Dedifferentiated amniotic fluid mesenchymal stem cell (primary cell): Measurements from ENCODE around the gene INTS1.

Experiments
- DNase-seq: peaks from one replicate; pipeline ENCODE4 v3.0.0-alpha.2; 2016; ENCODE audit errors: extremely low spot score

INTS1 gene, protein sequence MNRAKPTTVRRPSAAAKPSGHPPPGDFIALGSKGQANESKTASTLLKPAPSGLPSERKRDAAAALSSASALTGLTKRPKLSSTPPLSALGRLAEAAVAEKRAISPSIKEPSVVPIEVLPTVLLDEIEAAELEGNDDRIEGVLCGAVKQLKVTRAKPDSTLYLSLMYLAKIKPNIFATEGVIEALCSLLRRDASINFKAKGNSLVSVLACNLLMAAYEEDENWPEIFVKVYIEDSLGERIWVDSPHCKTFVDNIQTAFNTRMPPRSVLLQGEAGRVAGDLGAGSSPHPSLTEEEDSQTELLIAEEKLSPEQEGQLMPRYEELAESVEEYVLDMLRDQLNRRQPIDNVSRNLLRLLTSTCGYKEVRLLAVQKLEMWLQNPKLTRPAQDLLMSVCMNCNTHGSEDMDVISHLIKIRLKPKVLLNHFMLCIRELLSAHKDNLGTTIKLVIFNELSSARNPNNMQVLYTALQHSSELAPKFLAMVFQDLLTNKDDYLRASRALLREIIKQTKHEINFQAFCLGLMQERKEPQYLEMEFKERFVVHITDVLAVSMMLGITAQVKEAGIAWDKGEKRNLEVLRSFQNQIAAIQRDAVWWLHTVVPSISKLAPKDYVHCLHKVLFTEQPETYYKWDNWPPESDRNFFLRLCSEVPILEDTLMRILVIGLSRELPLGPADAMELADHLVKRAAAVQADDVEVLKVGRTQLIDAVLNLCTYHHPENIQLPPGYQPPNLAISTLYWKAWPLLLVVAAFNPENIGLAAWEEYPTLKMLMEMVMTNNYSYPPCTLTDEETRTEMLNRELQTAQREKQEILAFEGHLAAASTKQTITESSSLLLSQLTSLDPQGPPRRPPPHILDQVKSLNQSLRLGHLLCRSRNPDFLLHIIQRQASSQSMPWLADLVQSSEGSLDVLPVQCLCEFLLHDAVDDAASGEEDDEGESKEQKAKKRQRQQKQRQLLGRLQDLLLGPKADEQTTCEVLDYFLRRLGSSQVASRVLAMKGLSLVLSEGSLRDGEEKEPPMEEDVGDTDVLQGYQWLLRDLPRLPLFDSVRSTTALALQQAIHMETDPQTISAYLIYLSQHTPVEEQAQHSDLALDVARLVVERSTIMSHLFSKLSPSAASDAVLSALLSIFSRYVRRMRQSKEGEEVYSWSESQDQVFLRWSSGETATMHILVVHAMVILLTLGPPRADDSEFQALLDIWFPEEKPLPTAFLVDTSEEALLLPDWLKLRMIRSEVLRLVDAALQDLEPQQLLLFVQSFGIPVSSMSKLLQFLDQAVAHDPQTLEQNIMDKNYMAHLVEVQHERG (N-terminal part only)

DNA sequence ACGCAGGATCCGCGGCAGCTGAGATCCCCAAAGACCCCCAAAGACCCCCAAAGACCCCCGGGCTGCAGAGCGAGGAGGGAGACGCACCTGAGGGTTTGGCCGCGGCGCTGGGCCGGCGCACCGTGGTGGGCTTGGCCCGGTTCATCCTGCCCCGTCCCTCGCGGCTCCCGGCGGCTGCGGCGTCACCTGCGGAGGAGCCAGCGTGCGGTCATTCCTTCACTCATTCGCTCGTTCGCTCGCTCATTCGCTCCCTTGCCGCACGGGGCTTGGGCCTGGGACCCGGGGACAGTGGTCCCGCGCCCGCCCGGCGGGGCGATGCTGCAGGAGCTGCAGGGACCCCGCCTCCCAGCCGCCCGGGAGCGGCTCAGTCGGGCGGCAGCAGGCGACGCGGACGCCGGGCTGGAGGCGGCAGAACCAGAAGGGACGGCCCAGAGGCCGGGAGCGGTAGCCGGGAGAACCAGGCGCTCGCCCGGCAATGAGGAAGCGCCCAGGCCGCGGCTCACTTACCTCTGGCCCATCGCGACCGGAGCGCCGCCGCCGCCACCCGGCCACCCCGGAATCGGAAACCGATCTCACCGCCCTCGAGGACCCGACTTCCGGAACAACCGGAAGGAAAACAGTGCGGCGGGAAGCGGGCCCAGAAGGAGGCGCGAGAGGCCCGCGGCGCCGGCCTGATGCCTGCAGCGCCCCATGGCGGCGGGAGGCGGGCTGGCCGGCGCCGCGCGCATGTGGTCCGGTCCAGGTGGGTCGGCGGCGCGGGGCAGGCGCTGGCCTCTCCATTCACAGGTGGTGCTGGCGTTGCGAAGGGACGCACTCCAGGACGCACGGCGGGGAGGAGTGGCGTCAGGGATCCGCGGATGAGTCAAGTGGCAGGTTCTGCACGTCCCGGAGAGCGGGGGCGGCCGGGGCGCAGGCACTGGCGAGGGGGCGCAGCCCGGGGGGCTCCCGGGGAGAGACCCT, at the start of gene INTS1:
Gene INTS1 (minus strand): TSS at position 574 of the 960 bp plus-strand sequence. CDS start 429 bp downstream, at position 145.
- DNase-seq: peak; percentile 87

DNA sequence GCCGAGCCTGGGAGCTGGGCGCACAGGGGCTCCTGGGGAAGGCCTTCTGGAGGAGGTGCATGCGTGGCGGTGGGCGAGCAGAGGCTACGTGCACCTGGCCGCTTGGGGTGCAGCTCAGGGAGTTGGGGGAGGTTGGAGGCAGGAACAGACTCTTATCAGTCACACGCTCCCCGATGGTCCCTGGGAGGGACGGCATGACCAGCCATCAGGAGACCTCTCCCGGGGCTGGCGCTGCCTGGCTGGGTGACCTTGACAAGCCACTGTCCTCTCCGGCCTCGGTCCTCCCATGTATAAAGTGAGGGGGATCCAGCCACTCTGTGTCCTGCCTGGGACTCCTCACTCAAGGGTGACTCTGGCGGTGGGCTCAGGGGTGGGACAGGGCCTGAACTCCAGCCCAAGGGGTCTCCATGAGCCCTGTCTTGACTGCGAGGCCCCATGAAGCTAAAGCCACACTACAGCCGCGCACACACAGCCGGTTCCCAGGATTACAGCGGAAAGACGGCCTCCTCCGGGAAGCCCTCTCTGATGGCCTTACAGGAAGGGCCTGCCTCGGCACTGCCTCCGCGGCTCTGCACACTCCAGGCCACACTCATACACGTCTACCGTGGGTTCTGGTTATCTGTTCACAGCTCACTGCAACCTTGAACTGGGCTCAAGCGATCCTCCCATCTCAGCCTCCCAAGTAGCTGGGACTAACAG, 49.5 kb upstream of the INTS1 start:
- no peak for DNase-seq

DNA sequence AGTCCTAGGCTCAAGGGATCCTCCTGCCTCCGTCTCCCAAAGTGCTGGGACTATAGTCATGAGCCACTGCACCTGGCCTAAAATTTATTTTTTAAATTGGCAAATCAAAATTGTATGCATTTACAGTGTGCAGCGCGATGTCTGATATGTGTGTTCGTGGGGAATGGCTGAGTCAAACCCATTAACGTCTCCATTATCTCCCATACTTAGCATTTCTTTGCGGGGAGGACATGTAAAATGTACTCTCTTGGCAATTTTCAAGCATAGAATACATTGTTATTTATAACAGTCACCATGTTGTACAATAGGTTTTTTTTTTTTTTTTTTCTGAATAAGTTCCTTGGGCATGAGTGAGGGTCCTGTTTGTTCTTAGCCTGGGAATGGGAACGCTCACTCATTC, 48.0 kb upstream of the INTS1 start:
- no peak for DNase-seq

DNA sequence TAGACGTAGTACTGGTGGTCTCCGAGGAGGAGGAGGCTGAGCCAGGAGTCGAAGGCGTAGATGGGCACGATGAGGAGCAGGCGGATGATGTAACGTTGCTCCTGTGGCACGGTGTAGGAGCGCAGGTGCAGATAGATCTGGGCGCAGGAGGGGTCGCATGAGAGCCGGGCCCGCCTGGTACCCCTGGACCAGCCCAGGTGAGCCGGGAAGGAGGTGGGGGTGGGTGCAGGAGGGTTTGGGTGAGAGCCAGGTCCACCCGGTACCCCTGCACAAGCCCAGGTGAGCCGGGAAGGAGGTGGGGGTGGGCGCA, 46.6 kb upstream of the INTS1 start:
- no peak for DNase-seq

DNA sequence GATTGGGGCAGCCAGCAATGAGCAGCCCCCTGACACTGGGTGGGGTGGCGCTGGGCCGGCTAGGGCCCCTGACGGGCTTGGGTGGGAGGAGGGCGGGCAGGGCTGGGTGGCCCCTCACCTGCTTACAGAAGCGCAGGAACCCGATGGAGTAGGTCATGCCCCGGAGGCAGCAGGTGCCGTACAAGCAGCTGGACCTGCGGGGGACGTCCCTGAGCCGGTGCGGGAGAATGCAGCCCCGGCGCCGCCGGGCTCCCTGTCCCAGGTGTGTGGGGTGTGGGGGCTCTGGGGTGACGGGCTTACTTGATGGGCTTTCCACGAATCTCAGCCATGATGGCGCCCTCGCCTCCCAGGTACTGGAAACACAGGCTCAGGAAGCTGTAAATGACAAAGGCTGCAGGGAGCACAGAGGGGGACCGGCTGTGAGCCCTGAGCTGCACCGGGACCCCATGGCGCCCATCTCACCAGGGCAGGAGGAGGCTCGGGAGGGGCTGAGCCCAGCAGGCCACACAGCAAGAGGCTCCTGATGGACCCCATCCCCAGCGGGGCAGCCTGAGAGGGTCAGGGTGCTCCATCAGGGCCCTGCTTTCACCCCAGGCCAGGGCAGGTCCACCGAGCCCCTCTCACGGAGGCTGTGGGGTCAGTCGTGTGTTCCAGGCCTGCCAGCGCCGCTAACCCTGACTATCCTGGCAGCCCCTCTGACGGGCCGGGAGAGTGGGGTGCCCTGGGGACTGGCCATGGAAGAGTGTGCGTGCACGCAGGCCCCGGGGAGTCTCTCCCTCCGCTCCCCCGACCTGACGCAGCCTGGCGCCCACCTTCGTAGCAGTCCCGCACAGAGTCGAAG, 46.0 kb upstream of the INTS1 start:
- no peak for DNase-seq

DNA sequence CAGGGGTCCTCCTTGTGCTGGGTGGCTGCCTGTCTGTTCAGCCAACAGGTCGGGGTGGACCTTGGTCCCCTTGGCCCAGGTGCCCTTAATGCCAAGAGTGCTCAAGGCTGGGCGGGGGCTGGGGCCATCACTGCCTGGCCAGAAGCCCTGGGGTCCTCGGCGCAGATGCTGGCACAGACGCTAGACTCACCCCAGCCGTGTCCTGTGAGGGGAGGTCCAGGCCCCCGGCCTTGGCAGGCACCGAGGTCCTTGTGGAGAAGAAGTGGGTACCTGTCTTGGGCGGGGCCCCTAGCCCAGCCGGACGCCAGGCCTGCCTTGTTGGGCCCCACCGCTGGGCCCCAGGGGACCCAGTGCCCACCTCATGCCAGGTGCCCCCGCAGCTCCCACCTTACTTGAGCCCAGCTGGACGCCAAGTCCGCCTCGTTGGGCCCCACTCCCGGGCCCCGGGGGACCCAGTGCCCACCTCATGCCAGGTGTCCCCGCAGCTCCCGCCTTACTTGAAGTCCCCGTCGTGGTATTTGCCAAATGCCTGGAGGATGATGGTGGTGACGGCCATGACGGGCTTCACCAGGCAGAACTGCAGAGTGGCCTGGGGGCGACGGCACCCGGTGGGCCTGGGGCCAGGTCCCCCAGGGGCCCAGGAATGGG, 45.3 kb upstream of the INTS1 start:
- no peak for DNase-seq

DNA sequence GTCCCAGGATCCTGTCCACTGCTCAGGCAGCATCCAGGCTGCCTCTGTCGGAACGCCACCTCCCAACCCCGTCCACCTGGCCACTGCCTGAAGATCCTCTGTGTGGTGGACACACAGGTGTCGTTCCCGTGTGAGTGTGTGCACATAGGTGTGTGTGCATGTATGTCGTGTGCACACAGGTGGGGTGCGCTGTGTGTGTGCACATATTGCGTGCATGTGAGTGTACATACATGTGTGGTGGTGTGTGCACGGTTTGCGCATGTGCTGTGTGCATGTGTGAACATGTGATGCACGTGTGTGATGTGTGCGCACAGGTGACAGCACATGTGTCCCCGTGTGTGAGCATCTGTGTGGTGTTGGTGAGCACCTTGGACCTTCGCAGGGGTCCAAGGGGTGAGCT, 44.8 kb upstream of the INTS1 start:
- no peak for DNase-seq

DNA sequence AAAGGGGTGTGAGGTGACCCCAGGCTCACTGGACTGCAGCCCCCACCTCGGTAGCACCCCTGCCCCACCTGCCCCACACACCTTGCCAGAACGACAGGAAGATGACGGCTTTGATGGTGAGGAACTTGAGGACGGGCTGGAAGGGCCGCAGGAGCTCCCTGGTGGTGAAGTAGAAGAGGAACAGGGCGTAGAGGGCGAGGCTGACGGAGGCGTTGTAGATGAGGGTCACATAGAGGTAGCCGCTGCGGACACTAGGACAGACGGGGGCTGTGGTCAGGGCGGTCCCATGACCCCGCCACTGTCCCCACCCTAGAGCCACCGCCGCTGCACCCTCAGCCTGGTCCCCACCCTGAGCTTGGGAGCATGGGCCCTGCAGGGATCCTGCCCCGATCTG, 44.2 kb upstream of the INTS1 start:
- DNase-seq: no peak

DNA sequence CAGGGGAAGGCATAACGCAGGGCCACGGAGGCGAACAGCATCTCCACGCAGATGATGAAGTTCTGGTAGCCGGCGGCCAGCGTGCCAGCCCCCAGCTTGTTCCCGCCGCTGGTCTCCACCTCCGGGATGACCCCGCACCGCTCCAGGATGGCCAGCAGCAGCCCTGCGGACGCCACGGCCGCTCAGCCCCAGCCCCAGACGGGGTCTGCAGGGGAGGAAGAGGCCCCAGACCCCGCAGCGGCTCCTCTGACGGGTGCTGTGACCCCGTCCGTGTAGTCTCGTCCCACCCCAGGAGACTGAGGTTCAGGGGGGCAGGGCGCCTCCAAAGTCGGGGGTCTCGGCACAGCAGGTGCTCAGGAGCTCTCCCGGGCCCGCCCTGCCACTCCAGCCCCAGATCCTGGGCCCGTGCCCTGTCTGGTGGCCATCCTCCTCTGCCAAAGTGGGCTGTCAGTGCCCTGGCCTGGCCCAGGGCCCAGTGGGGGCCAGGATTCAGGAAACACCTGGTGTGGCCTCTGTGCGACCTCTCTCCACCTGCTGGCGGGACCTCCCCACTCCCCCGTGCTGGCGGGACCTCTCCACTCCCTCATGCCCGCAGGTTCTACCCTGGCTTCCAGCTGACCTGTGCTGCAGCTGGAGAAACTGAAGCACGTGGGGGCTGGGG, 43.7 kb upstream of the INTS1 start:
- no peak for DNase-seq

DNA sequence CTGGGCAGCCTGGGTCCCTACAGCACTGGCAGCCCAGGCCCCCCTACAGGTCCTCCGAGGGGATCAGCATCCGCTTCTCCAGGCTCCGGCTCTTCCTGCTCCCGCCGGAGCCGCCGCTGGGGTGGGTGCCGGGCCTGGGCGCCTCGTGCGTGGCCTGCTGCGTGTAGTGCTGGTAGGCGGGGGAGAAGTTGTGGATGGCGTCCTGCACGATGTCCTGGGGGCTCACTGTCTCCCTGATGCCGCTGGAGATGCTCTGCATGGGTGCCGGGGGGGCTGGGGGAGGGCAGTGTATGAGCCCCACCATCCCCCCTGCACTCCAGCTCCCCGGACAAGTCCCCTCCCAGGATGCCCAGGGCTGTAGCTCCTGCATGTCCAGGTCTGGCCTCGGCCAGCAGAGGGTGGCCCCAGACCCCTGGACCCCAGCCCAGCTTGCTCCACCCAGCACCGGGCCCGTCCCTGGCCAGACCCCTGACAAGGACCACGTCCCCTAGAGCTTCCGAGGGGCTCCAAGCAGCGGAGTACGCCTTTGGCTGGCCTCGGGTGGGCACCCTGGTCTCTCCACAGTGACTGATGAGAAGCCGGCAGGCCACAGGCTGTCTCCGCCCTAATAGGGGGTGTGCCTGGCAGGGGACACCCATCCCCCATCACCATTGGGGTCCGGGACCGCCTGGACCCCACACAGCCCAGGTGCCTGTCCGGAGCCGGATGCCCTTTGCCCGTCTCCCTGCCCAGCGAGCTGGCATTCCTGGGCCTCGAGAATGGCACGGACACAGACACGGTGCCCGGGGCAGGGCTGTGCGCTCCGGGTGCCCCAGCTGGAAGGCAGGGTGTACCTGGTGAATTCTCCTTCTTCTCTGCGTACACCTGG, 43.0 kb upstream of the INTS1 start:
- no peak for DNase-seq

DNA sequence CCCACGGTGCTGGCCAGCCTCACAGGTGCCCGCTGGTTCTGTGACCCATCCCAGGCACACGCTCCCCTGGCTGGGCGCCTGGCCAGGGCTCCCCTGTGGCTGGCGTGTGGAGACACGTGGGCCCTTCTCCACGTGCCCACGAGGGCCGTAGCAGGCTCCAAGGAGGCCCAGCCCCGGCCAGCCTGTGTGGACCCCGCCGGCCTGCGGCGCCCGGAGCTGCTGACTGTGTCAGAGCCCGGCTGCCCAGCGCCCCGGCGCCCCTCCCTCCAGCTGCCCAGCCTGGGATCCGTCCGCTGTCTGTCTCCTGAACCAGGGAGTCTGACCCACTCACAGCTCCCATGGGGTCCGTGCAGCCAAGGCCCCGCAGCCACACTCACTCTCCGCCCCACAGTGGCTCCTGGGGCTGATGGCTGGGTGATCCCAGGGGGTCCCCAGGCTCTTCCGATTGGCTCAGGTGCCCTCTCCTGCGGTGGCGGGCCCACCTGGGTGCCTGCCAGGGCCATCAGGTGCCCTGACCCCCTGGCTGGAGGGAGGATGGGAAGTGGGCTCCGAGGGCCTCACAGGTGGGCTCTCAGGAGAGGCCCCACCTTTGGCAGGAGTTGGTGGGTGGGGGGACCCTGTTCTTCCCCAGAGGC, 42.2 kb upstream of the INTS1 start:
- DNase-seq: no peak

DNA sequence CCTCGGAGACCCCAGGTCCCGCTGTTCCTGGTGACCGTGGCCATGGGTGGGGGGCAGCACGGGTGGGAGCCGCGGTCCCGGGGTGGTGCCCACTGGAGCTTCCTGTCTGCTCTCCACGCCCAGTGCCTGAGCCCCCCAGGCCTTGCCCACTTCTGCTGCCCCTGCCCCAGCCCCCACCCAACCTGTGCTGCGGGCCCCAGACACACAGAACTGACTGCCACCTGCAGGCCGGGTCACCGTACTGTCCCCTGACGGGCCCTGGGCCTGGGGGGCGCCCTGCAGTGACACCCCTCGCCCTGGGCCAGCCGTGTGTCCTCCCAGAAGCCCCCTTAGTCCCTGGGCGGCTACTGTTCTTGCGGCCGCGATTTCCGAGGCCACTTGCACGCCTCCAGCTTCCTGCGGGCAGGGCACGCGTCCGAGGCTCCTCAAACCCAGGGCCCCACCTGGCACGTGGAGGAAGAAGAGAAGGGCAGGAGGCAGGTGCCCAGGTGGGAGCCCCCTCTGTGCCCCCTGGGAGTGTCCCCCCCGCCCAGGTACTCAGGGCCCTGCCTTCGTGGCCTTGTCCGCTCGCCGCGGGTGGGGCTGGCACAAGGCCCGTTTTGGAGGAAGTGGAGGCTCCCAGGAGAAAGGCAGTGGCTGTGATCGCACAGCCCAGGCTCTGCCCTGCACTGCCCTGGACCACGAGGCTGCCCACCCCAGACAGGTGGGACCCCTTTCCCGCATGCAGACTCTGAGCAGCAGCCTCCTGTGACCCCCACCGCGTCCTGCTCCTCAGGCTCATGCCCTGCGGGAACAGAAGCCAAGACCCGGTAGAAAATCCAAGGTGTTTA, 41.4 kb upstream of the INTS1 start:
- DNase-seq: no peak

DNA sequence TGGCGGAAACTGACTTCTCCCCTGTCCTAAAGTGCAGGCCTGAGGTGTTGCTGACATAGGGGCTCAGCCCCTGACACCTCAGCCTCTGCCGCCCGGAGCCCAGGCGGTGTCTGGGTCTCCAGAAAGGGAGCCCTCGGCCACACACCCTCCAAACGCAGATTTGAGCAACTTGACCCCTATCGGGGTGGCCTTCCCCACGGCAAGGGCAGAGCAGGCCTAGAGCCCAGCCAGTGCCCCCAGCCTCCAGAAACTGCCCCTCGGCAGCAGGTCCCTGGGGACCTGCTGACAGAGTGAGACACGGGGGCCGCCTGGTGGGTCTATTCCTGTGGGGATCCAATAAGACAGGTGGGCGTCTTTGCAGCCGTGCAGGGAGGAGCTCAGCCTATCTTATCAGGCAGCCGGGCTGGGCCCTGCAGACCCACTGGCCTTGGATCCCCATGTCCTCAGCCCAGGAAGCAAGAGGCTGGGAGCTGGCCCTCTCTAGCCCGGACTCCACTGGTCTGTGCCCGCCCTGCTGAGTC, 40.8 kb upstream of the INTS1 start:
- no peak for DNase-seq

DNA sequence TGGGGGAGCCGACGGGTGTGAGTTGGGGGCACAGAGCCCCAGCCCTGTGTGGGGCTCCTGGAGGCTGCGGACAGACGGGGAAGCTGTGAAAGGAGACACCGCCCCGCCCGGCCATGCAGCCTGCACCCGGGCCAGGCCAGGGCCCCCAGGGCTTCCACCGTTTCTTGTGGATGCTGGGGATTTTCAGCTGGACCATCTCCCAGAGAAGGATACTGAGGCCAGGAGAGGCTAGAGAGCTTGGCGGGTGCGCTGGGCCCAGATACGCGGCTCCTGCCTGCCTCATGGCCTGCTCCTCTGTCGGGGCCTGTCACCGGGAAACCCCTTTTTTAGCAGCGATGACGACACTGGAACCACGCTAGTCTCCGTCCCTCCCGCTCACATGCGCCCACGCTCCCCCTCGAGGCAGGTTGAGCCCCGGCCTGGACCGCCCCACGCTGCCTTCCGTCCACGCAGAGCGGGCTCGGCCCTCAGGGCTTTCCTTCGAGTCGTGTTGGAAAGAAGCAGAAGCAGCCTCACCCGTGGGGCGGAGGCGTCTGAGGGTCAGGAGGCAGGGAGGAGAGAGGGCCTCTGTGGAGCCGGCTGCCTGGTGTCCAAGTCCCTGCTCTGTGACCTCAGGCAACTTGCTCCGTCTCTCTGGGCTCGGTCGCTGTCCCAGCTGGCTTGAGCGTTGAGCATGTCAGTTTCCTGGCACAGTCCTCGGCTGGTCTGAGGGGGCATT, 40.1 kb upstream of the INTS1 start:
- DNase-seq: no peak

DNA sequence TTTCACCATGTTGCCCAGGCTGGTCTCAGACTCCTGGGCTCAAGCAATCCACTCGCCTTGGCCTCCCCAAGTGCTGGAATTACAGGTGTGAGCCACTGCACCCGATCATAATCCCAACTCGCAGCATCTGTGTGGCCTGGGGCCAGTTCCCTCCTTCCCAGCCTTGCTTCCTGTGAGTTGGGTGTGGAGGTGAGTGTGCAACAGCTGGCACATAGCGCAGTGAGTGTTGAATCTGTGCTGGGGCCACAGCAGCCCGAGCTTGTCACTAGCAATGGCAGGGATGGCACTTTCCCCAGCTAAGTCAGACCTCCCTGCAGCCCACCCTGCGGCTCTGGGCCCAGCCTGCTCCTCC, 39.6 kb upstream of the INTS1 start:
- no peak for DNase-seq
